Measurements from ENCODE around the gene NAALAD2.
"Not testable (repeated sequence)": the region's sequence is repeated elsewhere in the genome, so short reads cannot be mapped to it uniquely, and the experiment has no call there.

The NAALAD2 gene

DNA sequence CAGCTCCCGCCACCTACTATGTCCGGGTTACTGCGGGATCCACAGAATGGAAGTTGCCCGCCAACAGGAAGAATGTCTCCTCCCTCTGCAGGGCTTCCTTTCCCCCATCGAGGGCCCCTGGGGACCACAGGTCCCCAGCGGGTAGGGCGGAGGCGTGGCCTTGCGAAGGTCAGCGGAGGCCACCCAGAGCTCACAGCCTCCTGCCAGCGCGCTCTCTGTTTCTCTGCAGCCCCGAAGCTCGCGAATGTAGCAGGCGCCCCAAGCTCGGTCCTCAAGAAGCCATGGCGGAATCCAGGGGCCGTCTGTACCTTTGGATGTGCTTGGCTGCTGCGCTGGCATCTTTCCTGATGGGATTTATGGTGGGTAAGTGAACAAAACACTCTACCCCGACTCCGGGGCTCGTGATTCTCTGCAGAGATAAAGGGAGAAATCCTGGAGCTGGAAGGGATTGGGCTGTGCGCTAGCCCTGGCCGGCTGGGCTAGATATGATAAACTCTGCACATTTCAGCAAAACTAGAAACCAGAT is at the start of gene NAALAD2:
Gene NAALAD2 (plus strand): TSS at position 186 of the 526 bp plus-strand sequence. CDS start 96 bp downstream, at position 282.
- peak; percentile 15 for DNase-seq (ENCODE audit: low read depth)
- TF ChIP-seq, protein P1, sequence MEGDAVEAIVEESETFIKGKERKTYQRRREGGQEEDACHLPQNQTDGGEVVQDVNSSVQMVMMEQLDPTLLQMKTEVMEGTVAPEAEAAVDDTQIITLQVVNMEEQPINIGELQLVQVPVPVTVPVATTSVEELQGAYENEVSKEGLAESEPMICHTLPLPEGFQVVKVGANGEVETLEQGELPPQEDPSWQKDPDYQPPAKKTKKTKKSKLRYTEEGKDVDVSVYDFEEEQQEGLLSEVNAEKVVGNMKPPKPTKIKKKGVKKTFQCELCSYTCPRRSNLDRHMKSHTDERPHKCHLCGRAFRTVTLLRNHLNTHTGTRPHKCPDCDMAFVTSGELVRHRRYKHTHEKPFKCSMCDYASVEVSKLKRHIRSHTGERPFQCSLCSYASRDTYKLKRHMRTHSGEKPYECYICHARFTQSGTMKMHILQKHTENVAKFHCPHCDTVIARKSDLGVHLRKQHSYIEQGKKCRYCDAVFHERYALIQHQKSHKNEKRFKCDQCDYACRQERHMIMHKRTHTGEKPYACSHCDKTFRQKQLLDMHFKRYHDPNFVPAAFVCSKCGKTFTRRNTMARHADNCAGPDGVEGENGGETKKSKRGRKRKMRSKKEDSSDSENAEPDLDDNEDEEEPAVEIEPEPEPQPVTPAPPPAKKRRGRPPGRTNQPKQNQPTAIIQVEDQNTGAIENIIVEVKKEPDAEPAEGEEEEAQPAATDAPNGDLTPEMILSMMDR (conservative IDR thresholded peaks at IDR 0.05; ENCODE audit: low read depth, low read length) = no peak
- H3K4me3 ChIP-seq (ENCODE audit: low read length) = peak within 1 kb of the TSS; percentile 74

DNA sequence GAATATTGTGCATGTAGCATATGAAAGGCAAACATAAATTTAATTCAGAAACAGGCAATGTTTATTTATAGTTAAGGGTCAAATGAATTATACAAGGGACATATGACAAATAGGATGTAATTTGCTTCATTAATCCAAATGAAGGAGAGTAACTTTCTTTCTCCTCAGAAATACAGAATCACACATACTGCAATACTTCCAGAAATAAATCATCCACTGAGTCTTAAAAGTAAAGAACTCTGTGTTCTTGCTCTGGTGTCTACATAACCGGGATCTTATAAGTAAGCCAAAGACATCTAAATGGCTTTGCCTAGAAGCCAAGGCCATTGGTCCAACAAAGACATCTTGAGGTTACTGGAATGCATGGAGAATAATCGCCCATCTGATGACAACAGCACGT is 48.8 kb upstream of the NAALAD2 start, which contains the start of gene UBTFL1:
Gene UBTFL1 (plus strand): TSS at position 301 of the 400 bp plus-strand sequence. CDS start 0 bp downstream, at position 301.
- DNase-seq (ENCODE audit: low read depth) = not testable (repeated sequence)

DNA sequence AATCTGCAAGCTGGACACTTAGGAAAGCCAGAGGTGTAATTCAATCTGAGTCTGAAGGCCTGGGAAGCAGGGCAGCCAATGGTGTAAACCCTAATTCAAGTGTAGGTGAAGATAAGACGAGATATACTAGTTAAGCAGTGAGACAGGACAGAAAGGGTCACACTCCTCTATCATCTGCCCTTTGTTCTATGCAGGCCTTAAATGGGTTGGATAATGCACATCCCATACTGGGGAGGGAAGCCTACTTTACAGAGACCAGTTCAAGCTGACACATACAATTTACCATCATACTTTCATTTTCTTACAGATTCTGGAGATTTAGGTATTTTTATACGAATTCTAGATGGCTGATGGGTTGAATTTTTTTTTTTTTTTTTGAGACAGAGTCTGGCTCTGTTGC is 45.7 kb upstream of the NAALAD2 start:
- H3K4me3 ChIP-seq (ENCODE audit: low read length); DNase-seq (ENCODE audit: low read depth): not testable (repeated sequence)

More for the DNA sequence above, 48.8 kb upstream of the NAALAD2 start, which contains the start of gene UBTFL1:
- H3K4me3 ChIP-seq (ENCODE audit: low read length) = not testable (repeated sequence)

DNA sequence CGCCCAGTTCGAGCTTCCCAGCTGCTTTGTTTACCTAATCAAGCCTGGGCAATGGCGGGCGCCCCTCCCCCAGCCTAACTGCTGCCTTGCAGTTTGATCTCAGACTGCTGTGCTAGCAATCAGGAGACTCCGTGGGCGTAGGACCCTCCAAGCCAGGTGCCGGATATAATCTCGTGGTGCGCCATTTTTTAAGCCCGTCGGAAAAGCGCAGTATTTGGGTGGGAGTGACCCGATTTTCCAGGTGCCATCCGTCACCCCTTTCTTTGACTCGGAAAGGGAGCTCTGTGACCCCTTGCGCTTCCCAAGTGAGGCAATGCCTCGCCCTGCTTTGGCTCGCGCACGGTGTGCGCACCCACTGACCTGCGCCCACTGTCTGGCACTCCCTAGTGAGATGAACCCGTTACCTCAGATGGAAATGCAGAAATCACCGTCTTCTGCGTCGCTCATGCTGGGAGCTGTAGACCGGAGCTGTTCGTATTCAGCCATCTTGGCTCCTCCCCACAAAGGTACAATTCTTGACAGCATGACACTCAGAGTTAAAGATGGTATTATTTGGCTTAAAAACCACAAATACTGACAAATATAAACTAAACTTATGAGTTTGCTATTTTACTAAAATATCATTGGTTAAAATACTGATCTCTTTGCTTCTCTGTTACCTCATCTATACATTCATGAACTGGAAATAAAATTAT is 39.1 kb upstream of the NAALAD2 start:
- H3K4me3 ChIP-seq (ENCODE audit: low read length); DNase-seq (ENCODE audit: low read depth): not testable (repeated sequence)

DNA sequence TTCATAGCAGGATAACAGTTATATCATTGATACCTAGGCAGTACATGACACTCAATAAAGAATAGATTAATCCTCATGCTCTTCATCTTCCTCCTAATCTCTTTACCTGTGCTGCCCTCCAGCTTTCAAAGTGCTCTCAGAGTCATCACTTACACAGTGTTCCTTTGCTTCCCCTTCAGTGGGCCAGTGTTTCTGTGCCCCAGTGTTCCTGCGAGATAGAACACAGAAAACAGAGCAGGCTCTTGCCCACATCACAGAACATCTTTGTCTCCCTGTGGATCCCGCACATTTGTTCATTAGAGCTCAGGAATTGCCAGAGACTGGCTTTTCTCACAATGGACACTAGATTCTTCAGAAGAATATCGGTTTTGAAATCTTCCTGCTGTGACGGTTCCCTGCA is 36.2 kb upstream of the NAALAD2 start:
- not testable (repeated sequence) for H3K4me3 ChIP-seq (ENCODE audit: low read length); DNase-seq (ENCODE audit: low read depth)

DNA sequence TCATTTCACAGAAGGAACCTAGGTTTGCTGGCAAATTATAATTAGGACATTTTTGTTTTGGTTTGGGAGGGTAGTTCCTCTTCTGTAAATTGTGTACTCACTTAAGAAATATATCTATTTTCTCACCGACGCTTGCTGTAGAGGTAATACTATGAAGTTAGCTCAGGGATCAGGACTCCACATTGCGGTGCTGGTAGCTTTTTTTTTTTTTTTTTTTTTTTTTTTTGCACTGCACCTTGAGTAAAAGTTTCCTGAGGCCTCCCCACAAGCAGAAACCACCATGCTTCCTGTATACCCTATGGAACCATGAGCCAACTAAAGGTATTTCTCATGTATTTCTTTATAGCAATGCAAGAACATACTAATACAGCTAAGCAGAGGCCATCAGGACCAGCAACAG is 34.0 kb upstream of the NAALAD2 start:
- TF ChIP-seq, protein P1 (conservative IDR thresholded peaks at IDR 0.05; ENCODE audit: low read depth, low read length) = no peak
- H3K4me3 ChIP-seq (ENCODE audit: low read length) = no peak overlapping the region
- DNase-seq (ENCODE audit: low read depth) = no peak

DNA sequence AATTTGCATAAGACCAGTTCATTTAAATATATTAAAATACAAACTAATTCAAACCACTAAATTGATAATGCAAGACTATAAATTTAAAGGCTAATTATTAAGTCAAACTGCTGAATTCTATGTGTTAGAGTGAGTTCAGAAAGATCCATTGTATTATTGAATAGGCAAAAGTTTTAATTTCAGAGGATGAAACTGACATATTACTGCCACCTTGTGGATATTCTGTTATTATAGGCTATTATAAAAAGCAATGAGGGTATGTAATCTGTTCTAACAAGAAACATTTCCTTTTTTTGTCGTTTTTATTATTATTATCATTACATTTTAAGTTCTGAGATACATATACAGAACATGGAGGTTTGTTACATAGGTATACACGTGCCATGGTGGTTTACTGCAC is 20.9 kb upstream of the NAALAD2 start:
- no peak for DNase-seq (ENCODE audit: low read depth)
- no peak overlapping the region for H3K4me3 ChIP-seq (ENCODE audit: low read length)
- TF ChIP-seq, protein P1 (conservative IDR thresholded peaks at IDR 0.05; ENCODE audit: low read depth, low read length) = peak; percentile 31

DNA sequence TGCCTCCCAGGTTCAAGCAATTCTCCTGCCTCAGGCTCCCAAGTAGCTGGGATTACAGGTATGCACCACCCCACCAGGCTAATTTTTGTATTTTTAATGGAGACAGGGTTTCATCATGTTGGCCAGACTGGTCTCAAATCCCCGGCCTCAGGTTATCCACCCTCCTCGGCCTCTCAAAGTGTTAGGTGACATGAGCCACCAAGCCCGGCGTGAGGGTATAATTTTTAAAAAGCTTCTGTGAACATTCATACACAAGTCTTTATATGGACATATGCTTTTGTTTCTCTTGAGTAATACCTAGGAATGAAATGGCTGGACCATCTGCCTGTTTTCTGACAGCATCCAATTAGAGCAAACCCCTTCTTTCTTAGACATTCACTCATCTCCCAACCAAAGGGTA is 14.3 kb upstream of the NAALAD2 start:
- TF ChIP-seq, protein P1 (conservative IDR thresholded peaks at IDR 0.05; ENCODE audit: low read depth, low read length) = no peak
- no peak overlapping the region for H3K4me3 ChIP-seq (ENCODE audit: low read length)
- no peak for DNase-seq (ENCODE audit: low read depth)

DNA sequence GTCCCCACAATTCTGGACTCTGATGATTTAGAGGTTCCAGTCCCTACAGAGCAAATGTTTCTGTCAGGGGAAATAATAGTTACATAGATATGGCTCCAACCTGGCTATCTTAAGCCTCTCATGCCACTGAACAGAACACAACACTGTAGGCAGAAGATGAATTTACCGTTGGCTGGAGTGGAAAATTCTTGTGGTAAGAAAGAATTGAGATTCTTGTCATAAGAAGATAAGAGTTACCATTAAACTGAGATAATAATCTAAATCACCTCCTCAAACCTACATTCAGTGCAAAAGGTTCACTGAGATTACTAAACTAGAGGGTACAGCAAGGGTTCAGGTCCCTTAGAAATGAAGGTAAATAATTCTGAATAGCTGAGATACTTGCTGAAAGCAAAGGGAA is 10.1 kb upstream of the NAALAD2 start:
- no peak for DNase-seq (ENCODE audit: low read depth)
- no peak overlapping the region for H3K4me3 ChIP-seq (ENCODE audit: low read length)
- TF ChIP-seq, protein P1 (conservative IDR thresholded peaks at IDR 0.05; ENCODE audit: low read depth, low read length) = no peak

Measured in retinal pigment epithelial cell (primary cell).